H1 (cell line): ENCODE measurements around the gene RREB1. TPM values are rescaled to one million over a fixed set of nuclear protein-coding genes. Genes with fewer than 3 reads are reported as not detected.
A peak's percentile ranks its signal among the peaks of the same experiment; 100 is the strongest.

Experiments
- CTCF ChIA-PET: fragments of 300-600 bp; sonication (Branson Sonifier 250); formaldehyde crosslinking; loops from one replicate; lab custom pipeline; 2021; ENCODE audit not compliant: partially characterized antibody; lab: Charles Lee
- POLR2A ChIA-PET: fragments of 300-600 bp; sonication (Branson Sonifier 250); formaldehyde crosslinking; loops from one replicate; lab custom pipeline; 2021; ENCODE audit warnings: inconsistent platforms; ENCODE audit not compliant: partially characterized antibody; lab: Charles Lee
- DNase-seq, 2 experiments: peaks; one replicate each; pipeline versions ENCODE4 v3.0.0 to v3.0.0-alpha.2; 2010 to 2022; ENCODE audit warnings: low spot score in 2 of 2, low read depth in 1 of 2, mixed read lengths in 1 of 2
- FAIRE-seq: peaks from 2 replicates; lab custom pipeline; 2011; peaks lifted over from hg19 to GRCh38; lab: Jason Lieb, UNC
- H2AFZ ChIP-seq: 2 replicates; pipeline ENCODE4 v1.8.1; 2012; ENCODE audit warnings: low read length, inconsistent platforms
- H2AK5ac ChIP-seq: 2 replicates; pipeline ENCODE4 v1.6.1; 2013; ENCODE audit warnings: low read depth, low read length
- H2BK120ac ChIP-seq: replicated peaks from 2 replicates; pipeline ENCODE3; 2013; ENCODE audit warnings: low read depth, low read length, inconsistent platforms
- H2BK12ac ChIP-seq: 2 replicates; pipeline ENCODE4 v1.6.1; 2013; ENCODE audit warnings: low read depth, low read length
- H2BK15ac ChIP-seq: 2 replicates; pipeline ENCODE4 v1.6.1; 2013; ENCODE audit warnings: low read length
- H2BK20ac ChIP-seq: 2 replicates; pipeline ENCODE4 v1.6.1; 2013; ENCODE audit warnings: low read length
- H2BK5ac ChIP-seq: 2 replicates; pipeline ENCODE4 v1.6.1; 2013; ENCODE audit warnings: low read depth, low read length
- H3K14ac ChIP-seq: 2 replicates; pipeline ENCODE4 v1.6.1; 2013; ENCODE audit warnings: inconsistent platforms; ENCODE audit not compliant: insufficient read length
- H3K18ac ChIP-seq: 2 replicates; pipeline ENCODE4 v1.6.1; 2013; ENCODE audit warnings: low read length; ENCODE audit errors: extremely low read depth
- H3K23ac ChIP-seq: 2 replicates; pipeline ENCODE4 v1.6.1; 2013; ENCODE audit warnings: inconsistent platforms; ENCODE audit not compliant: insufficient read length
- H3K23me2 ChIP-seq: 2 replicates; pipeline ENCODE4 v1.6.1; 2013; ENCODE audit warnings: low read depth, low read length
- H3K27ac ChIP-seq: 2 replicates; pipeline ENCODE4 v1.6.1; 2011; ENCODE audit warnings: low read depth, low read length, inconsistent platforms
- H3K27me3 ChIP-seq, 4 experiments: replicated peaks in 1 of 4; 1 replicate in 1 of 4; 2 replicates in 3 of 4; pipeline versions ENCODE4 v1.6.1 to v1.8.1; 2011 to 2013; ENCODE audit warnings: low read length in 3 of 4, mild to moderate bottlenecking in 3 of 4, inconsistent platforms in 2 of 4, mixed read lengths in 2 of 4, moderate library complexity in 1 of 4; ENCODE audit not compliant: control insufficient read depth in 3 of 4, insufficient read depth in 3 of 4; ENCODE audit errors: extremely low read depth in 1 of 4
- H3K36me3 ChIP-seq, 4 experiments: 2 replicates each; pipeline versions ENCODE4 v1.6.1 to v1.8.1; 2011 to 2013; ENCODE audit warnings: mild to moderate bottlenecking in 4 of 4, low read length in 3 of 4, moderate library complexity in 2 of 4, control low read depth in 1 of 4, inconsistent platforms in 1 of 4; ENCODE audit not compliant: insufficient read depth in 4 of 4, control insufficient read depth in 2 of 4
- H3K4ac ChIP-seq: replicated peaks from 2 replicates; pipeline ENCODE3; 2013; ENCODE audit warnings: low read length, low read depth, mixed read lengths, inconsistent platforms; ENCODE audit not compliant: insufficient read length
- H3K4me1 ChIP-seq, 4 experiments: replicated peaks in 1 of 4; 1 replicate in 1 of 4; 2 replicates in 3 of 4; pipeline versions ENCODE4 v1.6.1 to v1.8.1; 2011 to 2013; ENCODE audit warnings: low read length in 3 of 4, inconsistent platforms in 2 of 4, mixed read lengths in 1 of 4; ENCODE audit not compliant: insufficient read depth in 4 of 4, control insufficient read depth in 3 of 4
- H3K4me2 ChIP-seq, 2 experiments: 2 replicates each; pipeline versions ENCODE4 v1.6.1 to v1.8.1; 2011 to 2013; ENCODE audit warnings: low read depth in 2 of 2, low read length in 2 of 2, control low read depth in 1 of 2, inconsistent platforms in 1 of 2, mild to moderate bottlenecking in 1 of 2; ENCODE audit not compliant: insufficient read depth in 1 of 2
- H3K4me3 ChIP-seq, 4 experiments: fragments of 200-600, 300-600 bp in 1 of 4; sonication (generic), shearing (Covaris generic), sonication (Bioruptor Twin) in 1 of 4; 2 replicates each; pipeline versions ENCODE4 v1.5.1 to v1.8.1; 2011 to 2016; ENCODE audit warnings: low read length in 4 of 4, low read depth in 3 of 4, control low read depth in 2 of 4, inconsistent platforms in 2 of 4, mild to moderate bottlenecking in 2 of 4, mixed read lengths in 1 of 4, moderate library complexity in 1 of 4; ENCODE audit not compliant: insufficient read depth in 2 of 4; ENCODE audit errors: extremely low read depth in 1 of 4
- H3K56ac ChIP-seq: replicated peaks from 2 replicates; pipeline ENCODE3; 2013; ENCODE audit warnings: low read depth, mild to moderate bottlenecking, mixed read lengths, low read length, inconsistent platforms; ENCODE audit not compliant: insufficient read length
- H3K79me1 ChIP-seq: 2 replicates; pipeline ENCODE4 v1.6.1; 2013; ENCODE audit warnings: low read depth, low read length, control low read depth
- H3K79me2 ChIP-seq, 2 experiments: 2 replicates each; pipeline versions ENCODE4 v1.6.1 to v1.8.1; 2012 to 2013; ENCODE audit warnings: low read length in 2 of 2, mild to moderate bottlenecking in 2 of 2, inconsistent platforms in 1 of 2; ENCODE audit not compliant: insufficient read depth in 2 of 2, control insufficient read depth in 1 of 2
- H3K9ac ChIP-seq, 4 experiments: replicated peaks in 1 of 4; 1 replicate in 1 of 4; 2 replicates in 3 of 4; pipeline versions ENCODE4 v1.6.1 to v1.8.1; 2011 to 2013; ENCODE audit warnings: low read depth in 3 of 4, low read length in 3 of 4, control low read depth in 2 of 4, mild to moderate bottlenecking in 2 of 4, moderate library complexity in 2 of 4, inconsistent platforms in 1 of 4; ENCODE audit errors: extremely low read depth in 1 of 4
- H3K9me3 ChIP-seq, 2 experiments: 2 replicates each; pipeline versions ENCODE4 v1.6.1 to v1.8.1; 2012 to 2013; ENCODE audit warnings: mild to moderate bottlenecking in 2 of 2, moderate library complexity in 2 of 2, control low read depth in 1 of 2, inconsistent platforms in 1 of 2, low read depth in 1 of 2, low read length in 1 of 2, mixed read lengths in 1 of 2; ENCODE audit not compliant: insufficient read depth in 2 of 2
- H4K20me1 ChIP-seq, 2 experiments: replicated peaks in 1 of 2; 2 replicates each; pipeline versions ENCODE3 to v1.8.1; 2011 to 2013; ENCODE audit warnings: inconsistent platforms in 2 of 2, low read length in 2 of 2, mild to moderate bottlenecking in 1 of 2; ENCODE audit not compliant: insufficient read depth in 2 of 2, control insufficient read depth in 1 of 2
- H4K5ac ChIP-seq: 2 replicates; pipeline ENCODE4 v1.6.1; 2013; ENCODE audit warnings: low read length, low read depth, mixed read lengths, inconsistent platforms; ENCODE audit not compliant: insufficient read length
- H4K8ac ChIP-seq: 2 replicates; pipeline ENCODE4 v1.8.0; 2013; ENCODE audit warnings: mild to moderate bottlenecking, moderate library complexity, low read length, inconsistent platforms; ENCODE audit not compliant: insufficient read depth; ENCODE audit errors: extremely low read depth
- H4K91ac ChIP-seq: replicated peaks from 2 replicates; pipeline ENCODE3; 2013; ENCODE audit warnings: low read length, mixed read lengths, inconsistent platforms; ENCODE audit not compliant: insufficient read length
- CTBP2 ChIP-seq: IDR thresholded peaks from 2 replicates; pipeline ENCODE4 v1.7.0; 2011; ENCODE audit warnings: borderline replicate concordance, mild to moderate bottlenecking, moderate library complexity, mixed read lengths, low read length; ENCODE audit not compliant: insufficient read depth, insufficient read length
- EP300 ChIP-seq, 2 experiments: IDR thresholded peaks; 1 replicate in 1 of 2; 2 replicates in 1 of 2; pipeline ENCODE4 v1.6.1; 2011 to 2012; ENCODE audit warnings: low read depth in 2 of 2, low read length in 2 of 2, mild to moderate bottlenecking in 2 of 2, borderline replicate concordance in 1 of 2, inconsistent platforms in 1 of 2, moderate library complexity in 1 of 2
- RAD21 ChIP-seq, 2 experiments: IDR thresholded peaks in 1 of 2; conservative IDR thresholded peaks in 1 of 2; 2 replicates each; pipeline ENCODE4 v1.6.1; 2011; ENCODE audit warnings: low read depth in 2 of 2, low read length in 2 of 2, improper control_type of control experiment in 1 of 2, inconsistent platforms in 1 of 2, mild to moderate bottlenecking in 1 of 2, moderate library complexity in 1 of 2
- SP1 ChIP-seq: IDR thresholded peaks from 2 replicates; pipeline ENCODE4 v1.6.1; 2011; ENCODE audit warnings: low read depth, low read length
- TEAD4 ChIP-seq: IDR thresholded peaks from 2 replicates; pipeline ENCODE4 v1.6.1; 2012; ENCODE audit warnings: low read depth, low read length, inconsistent platforms, mixed read lengths
- WGBS, 2 experiments: shearing (Covaris generic) in 1 of 2; methylation state at CpG; one replicate each; pipeline versions ENCODE4 v1.1.6 to v1.1.7; 2013 to 2015; ENCODE audit warnings: low lambda C conversion rate in 2 of 2, mixed read lengths in 2 of 2, inconsistent platforms in 1 of 2, low coverage in 1 of 2, missing lambda C conversion rate in 1 of 2; ENCODE audit not compliant: insufficient replicate concordance in 2 of 2, insufficient coverage in 1 of 2, insufficient read length in 1 of 2; ENCODE audit errors: extremely low coverage in 1 of 2, missing lambda C conversion rate in 1 of 2; 5-methylcytosine and 5-hydroxymethylcytosine counted together
- polyA plus RNA-seq, 7 experiments: library from polyadenylated mRNA; depleted of rRNA in 3 of 7; stranded (reverse) in 5 of 7; unstranded in 2 of 7; fragments of >200 nt in 5 of 7; fragments of 200-250 nt in 2 of 7; gene quantifications; 1 replicate in 5 of 7; 2 replicates in 1 of 7; 4 replicates in 1 of 7; pipeline versions ENCODE4 v1.2.1 to v1.2.3, GENCODE V29; 2011 to 2013; ENCODE audit warnings: missing spikeins in 2 of 7, mixed read lengths in 2 of 7
- total RNA-seq: library from RNA; stranded (reverse); fragmentation: NEBNext Ultra II Directional; extraction: Animal tissue kit (Norgen Biotek cat#: 25700); gene quantifications from 2 replicates; pipeline ENCODE4 v1.2.1, GENCODE V29; 2021

RREB1 gene
- total and polyA plus RNA-seq, 2 of the 8 experiments (the other 6 are each of a cell fraction or from before 2014, with no cell fraction given): 3.9 to 34.7 TPM

GRCh38 chr6:7138921-7139358, 31.2 kb downstream of the RREB1 start:
- ChIA-PET CTCF (interaction anchor here (0.8 to 1.6 kb wide), 4 partner anchors 12 to 442 kb away, joined by 3 to 5 read pairs (median 4); no protein-coding TSS in a partner anchor), POLR2A (interaction anchor here (1.6 to 4.7 kb wide), 3 partner anchors 11 to 17 kb away, joined by 3 to 34 read pairs (median 14); no protein-coding TSS in a partner anchor)
- Histone ChIP-seq H4K91ac (no peak overlapping the region), H3K56ac (no peak overlapping the region), H3K36me3 (no peaks in the 10 kb centered on the region), H3K23me2 (peaks cover 2% of the 10 kb centered on the region; the same call in 1 of the 2 replicates), H4K5ac (no peak overlapping the region), H3K9me3 (no peaks in the 10 kb centered on the region), H2BK120ac (no peak overlapping the region), H3K27ac (no peak overlapping the region), H3K79me2 (peaks cover 0 to 63% of the 10 kb centered on the region in 2 experiments; a peak in 3 of 4 replicates), H2AK5ac (no peak overlapping the region), H3K27me3 (no peaks in the 10 kb centered on the region), H3K23ac (no peak overlapping the region), H2AFZ (no peak overlapping the region), H2BK15ac (no peak overlapping the region), H2BK20ac (no peak overlapping the region), H4K20me1 (peaks cover 0 to 5% of the 10 kb centered on the region in 2 experiments), H3K9ac (no peak overlapping the region), H4K8ac (no peak overlapping the region), H3K4ac (no peak overlapping the region), H3K14ac (no peak overlapping the region), H2BK12ac (no peak overlapping the region), H3K4me1 (peaks cover 13 to 35% (median 21%) of the 10 kb centered on the region in 4 experiments; a peak in 6 of 7 replicates), H3K18ac (no peak overlapping the region), H3K4me2 (no peak overlapping the region), H3K79me1 (peaks cover 7% of the 10 kb centered on the region; the same call in 1 of the 2 replicates), H3K4me3 (no peak overlapping the region), H2BK5ac (no peak overlapping the region)
- TF ChIP-seq TEAD4: no peak
- TF ChIP-seq SP1: 0 out of 2 replicates have a peak, but pooled peaks have one; percentile 29
- no peak for TF ChIP-seq CTBP2
- 0 out of 3 replicates have a peak, but pooled peaks of 1 of the 2 experiments have one; percentile 50 for TF ChIP-seq EP300 (IDR thresholded peaks at IDR 0.05; ENCODE audit: borderline replicate concordance in 1 of 2, low read depth in 2 of 2, low read length in 2 of 2)
- TF ChIP-seq RAD21 (IDR thresholded peaks at IDR 0.05 in 1 of 2, conservative IDR thresholded peaks at IDR 0.05 in 1 of 2; ENCODE audit: low read depth in 2 of 2, low read length in 2 of 2): 0 out of 4 replicates have a peak, but pooled peaks of 1 of the 2 experiments have one; percentile 3
- DNase-seq (no peak), FAIRE-seq (no peak)
- WGBS, 2 experiments: 63% methylated on average over 1 of the region's 1 CpG; no CpG with 5 or more reads in 1 of the 2 experiments
